ENCODE measurements around the gene ACTR3.
"Not testable (repeated sequence)": the region's sequence is repeated elsewhere in the genome, so short reads cannot be mapped to it uniquely, and the experiment has no call there.

ACTR3 gene

DNA sequence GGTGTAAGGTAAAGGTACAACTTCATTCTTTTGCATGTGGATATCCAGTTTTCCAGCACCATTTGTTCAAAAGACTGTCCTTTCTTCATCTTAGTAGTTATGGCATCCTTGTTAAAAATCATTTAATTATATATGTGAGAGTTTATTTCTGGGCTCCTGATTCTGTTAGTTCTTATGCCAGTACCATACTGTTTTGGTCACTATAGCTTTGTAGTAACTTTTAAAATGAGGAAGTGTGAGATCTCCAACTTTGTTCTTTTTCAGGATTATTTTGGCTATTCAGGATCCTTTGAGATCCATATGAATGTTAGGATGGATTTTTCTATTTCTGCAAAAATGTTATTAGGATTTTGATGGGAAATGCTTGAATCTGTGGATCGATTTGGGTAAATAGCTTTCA is 16.8 kb downstream of the ACTR3 start:
- DNase-seq = no peak

GRCh38 chr2:113907297-113907696 is 17.4 kb downstream of the ACTR3 start:
- no peak for DNase-seq

DNA sequence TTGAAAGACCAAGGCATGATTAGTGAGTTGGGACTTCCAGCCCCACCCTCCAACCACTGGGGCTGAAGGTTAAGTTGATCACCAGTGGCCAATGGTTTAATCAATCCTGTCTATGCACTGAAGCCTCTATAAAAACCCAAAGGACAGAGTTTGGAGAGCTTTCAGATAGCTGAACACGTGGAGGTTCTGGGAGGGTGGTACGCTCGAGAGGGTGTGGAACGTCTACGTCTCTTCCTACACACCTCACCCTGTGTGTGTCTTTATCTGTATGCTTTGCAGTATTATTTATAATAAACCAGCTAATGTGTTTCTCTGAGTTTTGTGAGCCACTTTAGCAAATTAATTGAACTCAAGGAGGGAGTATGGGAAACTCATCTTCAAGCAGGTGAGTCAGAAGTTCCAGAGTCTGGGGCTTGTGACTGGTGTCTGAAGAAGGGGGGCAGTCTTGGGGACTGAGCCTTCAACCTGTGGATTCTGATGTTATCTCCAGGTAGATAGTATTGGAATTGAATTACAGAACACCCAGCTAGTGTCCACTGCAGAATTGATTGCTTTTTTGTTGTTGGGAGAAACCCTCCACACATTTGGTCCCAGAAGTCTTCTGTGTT is 20.3 kb downstream of the ACTR3 start:
- no peak for DNase-seq

GRCh38 chr2:113910967-113911678 is 21.2 kb downstream of the ACTR3 start:
- DNase-seq = peak; percentile 31

- peak; percentile 58 for DNase-seq
These were observed 25.4 kb downstream of the ACTR3 start for GRCh38 chr2:113915082-113915819.

- DNase-seq = no peak
These were observed 28.3 kb downstream of the ACTR3 start for GRCh38 chr2:113918229-113918628.

DNA sequence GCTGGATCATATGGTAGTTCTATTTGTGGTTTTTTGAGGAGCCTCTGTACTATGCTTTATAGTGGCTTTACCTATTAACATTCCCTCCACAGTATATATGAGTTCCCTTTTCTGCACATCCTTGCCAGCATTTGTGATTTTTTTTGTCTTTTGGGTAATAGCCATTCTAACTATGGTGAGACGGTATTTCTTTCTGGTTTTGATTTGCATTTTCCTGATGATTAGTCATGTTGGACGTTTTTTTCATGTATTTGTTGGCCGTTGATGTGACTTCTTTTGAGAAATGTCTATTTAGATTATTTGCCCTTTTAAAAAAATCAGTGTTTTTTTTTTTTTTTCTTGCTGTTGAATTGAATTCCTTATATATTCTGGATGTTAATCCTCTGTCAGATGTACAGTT is 31.1 kb downstream of the ACTR3 start:
- DNase-seq = no peak

- no peak for DNase-seq
These were observed 32.4 kb downstream of the ACTR3 start for GRCh38 chr2:113922335-113922734.

GRCh38 chr2:113922784-113923183 is 32.9 kb downstream of the ACTR3 start:
- DNase-seq = no peak

- no peak for DNase-seq
These were observed 36.0 kb downstream of the ACTR3 start for GRCh38 chr2:113925884-113926283.

DNA sequence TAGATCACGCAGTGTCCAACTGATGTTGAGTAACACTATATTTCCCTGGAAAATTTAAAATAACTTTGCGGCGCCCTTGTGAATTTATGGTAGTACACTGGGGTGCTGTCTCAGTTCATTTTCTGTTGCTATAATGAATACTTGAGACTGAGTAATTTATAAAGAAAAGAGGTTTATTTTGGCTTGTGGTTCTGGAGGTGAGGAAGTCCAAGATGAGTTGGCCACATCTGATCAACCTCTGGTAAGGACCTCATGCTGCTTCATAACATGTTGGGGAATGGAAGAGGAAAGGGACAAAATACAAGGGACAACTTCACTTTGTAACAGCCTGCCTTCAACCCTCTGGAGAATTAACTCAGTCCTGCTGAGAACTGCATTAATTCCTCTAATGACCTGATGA is 36.4 kb downstream of the ACTR3 start:
- DNase-seq = no peak

DNA sequence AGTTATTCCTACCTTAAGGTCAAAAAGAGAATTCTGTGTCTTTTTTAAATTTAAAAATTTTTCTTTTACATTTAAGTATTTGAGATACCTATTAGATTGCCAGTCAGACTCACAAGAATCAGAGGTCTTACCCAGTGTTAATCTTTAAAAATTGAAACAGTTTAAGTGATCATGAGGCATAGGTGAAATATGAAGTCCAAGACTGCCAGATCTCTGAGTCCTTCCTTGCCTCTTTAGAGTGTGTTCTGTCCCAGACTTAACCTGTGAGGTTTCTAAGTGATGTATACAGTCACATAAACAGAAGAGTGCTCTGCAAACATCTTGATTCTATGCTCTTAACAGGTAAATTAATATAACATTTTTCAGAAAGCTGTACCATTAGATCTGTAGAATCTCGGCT is 40.6 kb downstream of the ACTR3 start:
- DNase-seq = no peak

GRCh38 chr2:113937501-113937900 is 47.6 kb downstream of the ACTR3 start:
- no peak for DNase-seq

DNA sequence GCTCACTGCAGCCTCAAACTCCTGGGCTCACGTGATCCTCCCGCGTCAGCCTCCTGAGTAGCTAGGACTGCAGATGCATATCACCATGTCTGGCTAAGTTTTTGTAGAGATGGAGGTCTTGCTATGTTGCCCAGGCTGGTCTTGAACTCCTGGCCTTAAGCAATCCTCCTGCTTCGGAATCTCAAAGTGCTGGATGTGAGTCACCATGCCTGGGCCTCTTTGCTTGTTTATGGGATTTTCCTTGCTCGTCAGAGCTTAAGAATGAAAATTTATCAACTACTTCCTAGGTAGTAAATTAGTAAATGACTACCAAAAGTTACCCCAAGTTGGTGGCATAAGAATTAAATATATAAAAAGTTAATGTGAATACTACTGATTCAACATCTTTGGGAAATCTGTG is 51.0 kb downstream of the ACTR3 start:
- no peak for DNase-seq

- not testable (repeated sequence) for DNase-seq
These were observed 55.9 kb downstream of the ACTR3 start for GRCh38 chr2:113945784-113946183.

DNA sequence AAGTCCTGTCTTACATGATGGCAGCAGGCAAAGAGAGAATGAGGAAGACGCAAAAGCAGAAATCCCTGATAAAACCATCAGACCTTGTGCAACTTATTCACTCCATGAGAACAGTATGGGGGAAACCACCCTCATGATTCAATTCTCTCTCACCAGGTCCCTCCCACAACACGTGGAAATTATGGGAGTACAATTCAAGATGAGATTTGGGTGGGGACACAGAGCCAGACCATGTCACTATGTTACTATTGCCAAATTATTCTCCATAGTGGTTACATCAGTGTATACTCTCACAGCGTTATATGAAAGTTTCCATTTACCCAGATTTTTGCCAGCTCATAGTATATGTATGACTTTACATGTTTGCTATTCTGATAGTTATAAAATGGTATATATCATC is 61.0 kb downstream of the ACTR3 start:
- DNase-seq = peak; percentile 84

GRCh38 chr2:113961000-113961399 is 71.1 kb downstream of the ACTR3 start:
- DNase-seq = no peak

DNA sequence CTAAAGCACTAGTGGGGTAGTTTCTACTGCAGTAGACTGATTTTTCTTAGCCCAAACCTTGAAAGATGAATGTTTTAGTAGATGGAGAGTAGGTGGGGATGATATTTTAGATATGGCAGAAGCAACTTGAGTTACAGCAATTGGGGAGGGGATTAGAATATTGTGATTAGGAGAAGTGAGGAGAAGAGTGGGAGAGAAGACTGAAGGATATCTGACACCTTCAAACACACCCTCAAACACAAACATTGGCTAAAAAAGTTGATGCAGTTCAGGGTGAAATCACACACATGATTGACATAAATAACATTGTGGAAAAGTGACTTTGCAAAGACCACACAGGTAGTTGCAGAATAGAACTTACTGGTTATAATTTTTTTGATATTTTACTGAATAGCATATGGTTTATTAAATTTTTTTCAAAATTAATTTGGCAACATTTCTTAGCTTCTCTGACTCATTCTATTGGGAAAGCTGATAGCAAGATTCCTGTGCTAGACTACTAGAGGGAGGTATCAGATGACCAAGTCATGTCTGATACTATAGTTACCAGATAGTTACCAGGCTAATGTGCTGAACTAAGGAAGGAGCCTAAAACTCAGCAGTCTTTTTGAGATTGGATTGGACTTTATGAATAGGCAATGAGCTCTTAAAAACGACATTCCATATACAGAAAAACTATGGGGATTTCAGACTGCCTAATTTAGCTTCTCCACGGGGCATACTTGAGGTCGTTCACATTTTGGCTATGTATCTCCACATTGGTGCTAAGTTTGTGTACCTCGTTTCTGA is 73.0 kb downstream of the ACTR3 start:
- peak; percentile 36 for DNase-seq

DNA sequence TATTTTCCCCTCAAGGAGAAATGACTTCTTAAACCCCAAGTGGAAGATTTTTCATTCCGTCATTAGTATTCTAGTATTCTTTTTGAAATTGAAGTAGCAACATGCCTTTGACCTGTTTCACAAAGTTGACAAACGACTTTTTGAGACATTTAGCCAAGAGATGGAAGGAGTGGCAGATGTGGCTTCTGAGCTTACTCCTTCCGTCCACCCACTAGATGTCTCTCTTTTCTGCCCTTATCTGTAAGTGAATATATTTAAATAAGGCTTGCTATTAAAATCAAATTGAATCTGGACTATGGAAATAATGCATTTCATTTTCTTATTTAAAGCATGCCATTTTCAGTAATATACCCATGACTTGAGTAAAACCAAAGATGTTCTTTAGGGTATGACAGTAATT is 74.1 kb downstream of the ACTR3 start:
- DNase-seq = no peak

DNA sequence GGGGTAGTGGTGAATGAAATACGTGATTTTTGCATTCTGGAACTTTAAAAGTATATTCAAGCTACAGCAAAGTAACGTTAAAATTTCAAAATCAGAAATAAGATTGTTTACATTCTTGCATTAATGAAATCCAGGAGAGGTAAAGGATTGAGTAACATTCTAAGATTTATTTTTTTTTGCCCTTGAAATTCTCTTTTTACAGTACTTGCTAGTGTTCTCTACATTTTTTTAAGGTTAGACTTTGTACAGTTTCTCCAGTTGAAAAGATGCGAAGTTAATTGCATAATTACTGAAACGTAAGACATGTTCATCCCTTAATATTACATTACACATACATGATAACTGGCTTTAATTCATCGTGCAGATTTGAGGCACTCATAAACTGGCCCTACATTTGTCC is 74.5 kb downstream of the ACTR3 start:
- no peak for DNase-seq

DNA sequence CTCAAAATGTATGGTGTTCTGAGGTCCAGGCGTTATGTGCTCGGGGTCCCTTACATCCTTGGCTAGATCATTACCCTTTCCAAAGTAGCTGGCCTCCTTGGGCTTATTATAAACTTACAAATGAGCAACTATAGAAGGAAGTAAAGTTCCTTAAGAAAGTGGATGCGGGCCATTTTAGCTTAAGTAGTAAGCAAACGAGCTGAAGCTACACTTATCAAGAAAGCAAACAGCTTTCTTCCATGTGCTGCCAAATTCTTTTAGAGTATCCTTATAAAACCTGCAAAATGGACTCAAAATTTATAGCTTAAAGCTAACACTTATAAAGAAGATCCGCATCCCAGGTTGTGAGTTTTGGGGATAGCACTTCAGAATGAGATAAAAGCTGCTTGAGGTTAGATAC is 75.3 kb downstream of the ACTR3 start:
- no peak for DNase-seq

- peak; percentile 28 for DNase-seq
These were observed 75.8 kb downstream of the ACTR3 start for GRCh38 chr2:113965644-113966043.

DNA sequence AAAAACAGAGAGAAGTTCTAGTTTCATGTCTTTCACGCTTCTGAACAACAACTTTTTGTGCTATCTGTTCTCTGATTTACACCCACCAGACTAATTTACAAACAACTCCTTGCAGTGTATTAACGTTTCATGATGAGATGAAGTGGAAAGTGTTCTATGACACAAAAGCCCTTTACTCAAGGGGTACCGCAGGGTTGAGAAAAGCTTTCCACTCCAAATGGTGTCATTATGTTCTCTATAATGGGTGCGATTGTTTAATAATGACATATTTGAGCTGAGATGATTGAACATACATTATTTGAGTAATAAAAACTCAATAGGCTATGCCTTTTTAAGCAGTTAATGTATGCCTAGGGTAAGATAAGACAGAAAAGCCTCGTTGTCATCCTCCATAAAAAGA is 76.3 kb downstream of the ACTR3 start:
- DNase-seq = no peak
